Brain pericyte (primary cell): ENCODE data around the gene HOATZ.

ENCODE experiments used
- DNase-seq: peaks from one replicate; pipeline ENCODE4 v3.0.0-alpha.2; 2012; ENCODE audit warnings: low read depth, low spot score

The HOATZ gene

DNA sequence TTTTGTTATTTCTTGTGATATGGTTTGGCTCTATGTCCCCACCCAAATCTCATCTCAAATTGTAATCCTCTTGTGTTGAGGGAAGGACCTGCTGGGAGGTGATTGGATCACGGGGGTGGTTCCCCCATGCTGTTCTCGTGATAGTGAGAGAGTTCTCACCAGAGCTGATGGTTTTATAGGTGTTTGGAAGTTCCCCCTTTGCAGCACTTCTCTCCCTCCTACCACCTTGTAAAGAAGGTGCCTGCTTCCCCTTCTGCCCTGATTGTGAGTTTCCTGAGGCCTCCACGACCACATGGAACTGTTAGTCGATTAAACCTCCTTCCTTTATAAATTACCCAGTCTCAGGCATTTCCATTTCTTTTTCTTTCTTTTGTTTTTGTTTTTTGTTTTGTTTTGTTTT is 63.2 kb downstream of the HOATZ start:
- no peak for DNase-seq

DNA sequence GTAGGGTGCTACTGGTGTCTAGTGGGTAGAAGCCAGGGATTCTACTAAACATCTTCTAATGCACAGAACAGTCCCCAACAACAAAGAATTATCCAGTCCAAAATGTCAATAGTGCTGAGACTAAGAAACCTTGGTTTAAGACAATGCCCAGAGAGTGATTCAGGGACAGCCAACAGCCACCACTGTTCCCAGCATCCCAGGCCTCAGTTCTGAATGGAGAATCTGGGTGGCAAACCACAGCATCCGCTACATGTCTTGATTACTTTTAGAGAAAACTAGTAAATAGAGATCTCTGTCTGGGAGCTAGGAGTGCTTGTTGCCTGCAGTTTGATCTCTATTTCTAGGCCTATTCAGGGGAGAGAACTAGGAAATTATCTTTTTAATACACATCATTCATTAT is 66.8 kb downstream of the HOATZ start:
- no peak for DNase-seq

DNA sequence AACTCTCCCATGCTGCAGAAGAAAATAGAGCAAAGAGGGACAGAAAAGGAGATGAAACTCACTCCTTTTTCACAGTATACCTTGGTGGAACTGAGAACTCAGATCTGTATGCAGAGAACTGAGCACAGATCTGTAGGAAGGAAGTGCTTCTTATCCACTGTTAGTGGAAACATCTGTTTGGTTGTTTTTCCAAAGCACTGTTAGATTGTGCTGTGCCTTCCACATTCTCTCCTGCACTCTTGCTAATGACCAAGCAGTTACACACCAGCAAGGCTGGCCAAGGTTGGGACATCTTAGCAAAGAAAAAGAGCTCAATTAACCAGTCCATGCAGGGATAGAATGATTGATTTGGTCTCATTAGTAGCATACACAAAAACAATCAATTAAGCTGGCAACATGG is 67.6 kb downstream of the HOATZ start:
- DNase-seq, result no peak

DNA sequence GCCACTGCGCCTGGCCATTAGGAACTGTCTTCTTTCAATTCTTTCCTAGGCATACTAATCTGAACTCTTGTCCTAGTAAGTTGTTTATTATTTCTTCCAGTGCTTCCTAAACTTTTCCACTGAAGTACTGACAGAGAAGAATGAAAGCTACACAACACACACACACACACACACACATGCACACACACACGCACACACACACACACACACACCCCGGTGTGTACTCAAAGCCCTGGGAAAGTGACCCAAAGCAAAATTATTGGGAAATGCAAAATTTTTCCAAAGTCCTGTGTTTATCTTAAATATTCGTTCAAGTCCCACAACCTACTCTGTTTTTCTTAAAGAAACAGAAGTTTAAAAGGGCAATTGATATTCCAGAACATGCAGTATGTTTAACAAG is 68.3 kb downstream of the HOATZ start:
- DNase-seq, result no peak

DNA sequence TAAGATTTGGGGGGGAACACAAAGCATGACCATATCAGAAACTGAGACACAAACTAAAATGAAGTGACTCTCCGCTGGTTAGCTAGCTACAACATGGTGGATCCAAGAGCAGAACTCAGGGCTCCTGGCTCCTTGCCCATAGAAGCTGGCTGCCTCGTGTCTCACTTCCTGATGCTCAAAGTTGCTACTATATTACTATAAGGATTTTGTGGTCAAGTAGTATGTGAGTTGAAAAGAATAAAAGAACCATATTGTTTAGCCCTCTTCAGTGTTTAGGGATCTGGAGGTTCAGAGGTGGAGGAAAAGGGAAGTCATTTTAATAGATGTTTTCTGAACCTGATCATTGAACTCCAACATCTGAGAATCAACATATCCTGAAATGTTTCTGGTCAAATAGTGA is 70.8 kb downstream of the HOATZ start:
- DNase-seq, result no peak

DNA sequence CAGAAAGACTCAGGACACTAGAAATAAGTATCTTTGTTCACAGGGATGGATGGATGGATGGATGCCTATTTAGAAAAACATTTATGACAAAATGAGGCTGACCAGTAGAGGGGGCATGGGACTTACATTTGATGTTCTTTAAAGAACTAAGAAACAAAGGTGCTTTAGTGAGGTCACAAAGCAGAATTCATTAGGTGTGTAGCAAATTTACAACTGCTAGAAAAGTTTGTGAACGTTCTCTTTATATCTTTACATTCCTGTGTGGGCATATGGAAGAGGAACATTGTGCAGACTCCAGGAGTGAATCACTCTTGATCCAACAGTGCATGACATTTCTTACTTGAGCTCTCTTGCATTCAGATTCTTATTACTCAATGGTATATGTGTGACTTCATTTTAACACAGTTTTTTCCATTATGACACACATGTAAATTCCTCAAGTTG is 71.8 kb downstream of the HOATZ start:
- DNase-seq, result no peak
